K562 (cell line): ENCODE results near the gene GDPD2. TPM values are rescaled to one million over a fixed set of nuclear protein-coding genes. Genes with fewer than 3 reads are reported as not detected.
A peak's percentile ranks its signal among the peaks of the same experiment; 100 is the strongest.

Experiments used
- ATAC-seq: fragments of 200-7000 bp; cut with Tn5 transposase; 3 replicates; pipeline ENCODE4 v1.9.1; 2020; ENCODE audit warnings: moderate library complexity
- BruUV-seq: library from RNA; stranded (reverse); fragments of 400-500 nt; replicated peaks from 2 replicates; lab custom pipeline; 2021; lab: Mats Ljungman, UMichigan
- CTCF ChIA-PET: fragments of 300-600 bp; formaldehyde crosslinking; extraction: SDS; loops from one replicate; lab custom pipeline; 2021; ENCODE audit warnings: low intra/inter-chr PET ratio; lab: Yijun Ruan, JAX
- POLR2A ChIA-PET: fragments of 300-600, 350-650 bp; sonication (Branson Sonifier 250); formaldehyde crosslinking; extraction: SDS; loops from one replicate; lab custom pipeline; 2021; ENCODE audit warnings: antibody characterized with exemption, inconsistent platforms; lab: Yijun Ruan, JAX
- DNase-seq, 4 experiments: peaks; one replicate each; pipeline versions ENCODE4 v3.0.0 to v3.0.0-alpha.2; 2011 to 2018; ENCODE audit warnings: low spot score in 3 of 4, mixed read lengths in 3 of 4; ENCODE audit errors: extremely low read depth in 1 of 4
- FAIRE-seq: peaks from 2 replicates; lab custom pipeline; 2011; peaks lifted over from hg19 to GRCh38; lab: Jason Lieb, UNC
- H2AFZ ChIP-seq: 2 replicates; pipeline ENCODE4 v1.6.0; 2011; ENCODE audit warnings: low read depth, low read length, control low read depth, inconsistent platforms
- H3K27ac ChIP-seq: fragments of 200-600 bp; 3 replicates; pipeline ENCODE4 v1.8.0; 2011; ENCODE audit warnings: low read depth, mild to moderate bottlenecking, control low read depth, inconsistent platforms, low read length, moderate library complexity, mixed read lengths; ENCODE audit errors: extremely low read depth
- H3K27me3 ChIP-seq, 2 experiments: fragments of 300-600 bp in 1 of 2; 2 replicates in 1 of 2; 3 replicates in 1 of 2; pipeline versions ENCODE4 v1.6.0 to v1.8.0; 2011; ENCODE audit warnings: inconsistent platforms in 2 of 2, low read length in 2 of 2, mild to moderate bottlenecking in 1 of 2, mixed read lengths in 1 of 2, moderate library complexity in 1 of 2; ENCODE audit not compliant: control insufficient read depth in 2 of 2, insufficient read depth in 2 of 2
- H3K36me3 ChIP-seq: fragments of 300-600 bp; 3 replicates; pipeline ENCODE4 v1.8.0; 2011; ENCODE audit warnings: mild to moderate bottlenecking, low read length, inconsistent platforms; ENCODE audit not compliant: control insufficient read depth, insufficient read depth
- H3K4me1 ChIP-seq, 2 experiments: fragments of 200-600 bp in 1 of 2; replicated peaks in 1 of 2; 2 replicates in 1 of 2; 3 replicates in 1 of 2; pipeline versions ENCODE4 v1.5.1 to v1.8.0; 2011; ENCODE audit warnings: inconsistent platforms in 2 of 2, low read length in 2 of 2, mild to moderate bottlenecking in 1 of 2, mixed read lengths in 1 of 2, moderate library complexity in 1 of 2; ENCODE audit not compliant: control insufficient read depth in 2 of 2, insufficient read depth in 2 of 2
- H3K4me2 ChIP-seq: 2 replicates; pipeline ENCODE4 v1.6.1; 2011; ENCODE audit warnings: low read length, control low read depth, inconsistent platforms, mixed read lengths; ENCODE audit not compliant: insufficient read depth
- H3K4me3 ChIP-seq: fragments of 200-600 bp; sonication (generic), shearing (Covaris generic); 2 replicates; pipeline ENCODE4 v1.5.1; 2016; ENCODE audit warnings: control low read depth, inconsistent platforms
- H3K79me2 ChIP-seq: fragments of 200-600 bp; 3 replicates; pipeline ENCODE4 v1.8.0; 2011; ENCODE audit warnings: low read length, inconsistent platforms; ENCODE audit not compliant: control insufficient read depth, insufficient read depth
- H3K9ac ChIP-seq, 2 experiments: 2 replicates each; pipeline versions ENCODE4 v1.6.0 to v1.6.1; 2011; ENCODE audit warnings: low read depth in 2 of 2, low read length in 2 of 2, control low read depth in 1 of 2, inconsistent platforms in 1 of 2, mild to moderate bottlenecking in 1 of 2, mixed read lengths in 1 of 2; ENCODE audit not compliant: insufficient read depth in 1 of 2
- H3K9me1 ChIP-seq: one replicate; pipeline ENCODE4 v1.6.0; 2011; ENCODE audit warnings: inconsistent platforms, mild to moderate bottlenecking, low read length, moderate library complexity; ENCODE audit not compliant: control insufficient read depth, insufficient read depth
- H3K9me3 ChIP-seq: replicated peaks from 2 replicates; pipeline ENCODE4 v1.5.1; 2011; ENCODE audit warnings: low read depth, low read length, inconsistent platforms; ENCODE audit not compliant: control insufficient read depth, insufficient read depth
- H4K20me1 ChIP-seq: replicated peaks from 2 replicates; pipeline ENCODE4 v1.6.1; 2011; ENCODE audit warnings: low read length, inconsistent platforms, mixed read lengths; ENCODE audit not compliant: control insufficient read depth, insufficient read depth
- AFF4 ChIP-seq: sonication (generic); formaldehyde crosslinking; IDR thresholded peaks from 2 replicates; pipeline ENCODE4 v1.8.0; 2023; ENCODE audit warnings: mild to moderate bottlenecking, missing genetic modification reagents
- BHLHE40 ChIP-seq: IDR thresholded peaks from 2 replicates; pipeline ENCODE4 v1.6.1; 2011; ENCODE audit warnings: low read length, improper control_type of control experiment
- CBFA2T3 ChIP-seq: fragments of 450-650 bp; IDR thresholded peaks from 2 replicates; pipeline ENCODE4 v1.6.1; 2017
- ETV5 ChIP-seq: sonication (generic); formaldehyde crosslinking; IDR thresholded peaks from 2 replicates; pipeline ENCODE4 v1.4.0; 2020; ENCODE audit warnings: low read depth, mild to moderate bottlenecking, missing genetic modification reagents
- GATA2 ChIP-seq: sonication (generic); formaldehyde crosslinking; IDR thresholded peaks from 2 replicates; pipeline ENCODE4 v1.4.0; 2020; ENCODE audit warnings: mild to moderate bottlenecking, missing genetic modification reagents
- KDM1A ChIP-seq, 2 experiments: fragments of 450-650 bp; IDR thresholded peaks; 2 replicates each; pipeline ENCODE4 v1.6.1; 2016; ENCODE audit warnings: mild to moderate bottlenecking in 2 of 2
- NCOR1 ChIP-seq: fragments of 450-650 bp; IDR thresholded peaks from 2 replicates; pipeline ENCODE4 v1.6.1; 2016; ENCODE audit warnings: mild to moderate bottlenecking, moderate library complexity
- ZBTB11 ChIP-seq, 3 experiments: fragments of 200-800 bp in 1 of 3; fragments of 250-450 bp in 1 of 3; fragments of 450-650 bp in 1 of 3; sonication (Bioruptor Pico) in 1 of 3; sonication (Bioruptor generic) in 1 of 3; formaldehyde crosslinking in 1 of 3; IDR thresholded peaks; 2 replicates each; pipeline versions ENCODE4 v1.6.1 to v1.8.0; 2016 to 2022; ENCODE audit warnings: mild to moderate bottlenecking in 2 of 3, missing genetic modification characterization in 2 of 3, missing compliant biosample characterization in 1 of 3, moderate library complexity in 1 of 3
- ZEB2 ChIP-seq: fragments of 450-650 bp; IDR thresholded peaks from 2 replicates; pipeline ENCODE4 v1.6.1; 2016
- ZNF316 ChIP-seq: fragments of 450-650 bp; IDR thresholded peaks from 2 replicates; pipeline ENCODE4 v1.6.1; 2016
- ZNF764 ChIP-seq: fragments of 250-450 bp; sonication (Bioruptor Pico); IDR thresholded peaks from 2 replicates; pipeline ENCODE4 v1.4.0; 2020; ENCODE audit warnings: low read depth, mild to moderate bottlenecking, moderate library complexity
- WGBS: fragments of 100-300 bp; shearing (Covaris generic); methylation state at CpG from one replicate; pipeline ENCODE4 v1.1.6; 2016; ENCODE audit warnings: low coverage, mixed read lengths; ENCODE audit not compliant: insufficient coverage; ENCODE audit errors: missing lambda C conversion rate; 5-methylcytosine and 5-hydroxymethylcytosine counted together
- in situ Hi-C: fragments of 300-500 bp; cut with MboI; formaldehyde crosslinking; loops from 4 replicates; pipeline ENCODE4 v1.15.0; 2018; ENCODE audit warnings: inconsistent platforms, mixed read lengths
- intact Hi-C: fragments of 100-400 bp; cut with micrococcal nuclease; formaldehyde crosslinking; loops from 2 replicates; pipeline ENCODE4 v1.14.2; 2022
- polyA plus RNA-seq, 8 experiments: library from polyadenylated mRNA; depleted of rRNA in 4 of 8; stranded (reverse) in 5 of 8; unstranded in 3 of 8; fragments of >200 nt; fragmentation: Nextera tagmentation in 2 of 8; fragmentation: Illumina TruSeq in 1 of 8; extraction: Ambion mirVana in 2 of 8; extraction: Trizol in 1 of 8; gene quantifications; 2 replicates each; pipeline versions ENCODE4 v1.2.1 to v1.2.3, GENCODE V29; 2011 to 2014; ENCODE audit warnings: inconsistent platforms in 1 of 8, missing spikeins in 1 of 8
- total RNA-seq, 7 experiments: library from RNA; depleted of rRNA in 6 of 7; stranded (reverse); fragments of >200 nt in 6 of 7; fragmentation: Illumina TruSeq in 2 of 7; extraction: Trizol in 2 of 7; gene quantifications; 2 replicates each; pipeline versions ENCODE4 v1.2.1 to v1.2.3, GENCODE V29; 2011 to 2021; ENCODE audit warnings: low replicate concordance in 1 of 7

The GDPD2 gene
- total and polyA plus RNA-seq, 9 of the 15 experiments (the other 6 are each of a cell fraction or from before 2014, with no cell fraction given) = not detected

DNA sequence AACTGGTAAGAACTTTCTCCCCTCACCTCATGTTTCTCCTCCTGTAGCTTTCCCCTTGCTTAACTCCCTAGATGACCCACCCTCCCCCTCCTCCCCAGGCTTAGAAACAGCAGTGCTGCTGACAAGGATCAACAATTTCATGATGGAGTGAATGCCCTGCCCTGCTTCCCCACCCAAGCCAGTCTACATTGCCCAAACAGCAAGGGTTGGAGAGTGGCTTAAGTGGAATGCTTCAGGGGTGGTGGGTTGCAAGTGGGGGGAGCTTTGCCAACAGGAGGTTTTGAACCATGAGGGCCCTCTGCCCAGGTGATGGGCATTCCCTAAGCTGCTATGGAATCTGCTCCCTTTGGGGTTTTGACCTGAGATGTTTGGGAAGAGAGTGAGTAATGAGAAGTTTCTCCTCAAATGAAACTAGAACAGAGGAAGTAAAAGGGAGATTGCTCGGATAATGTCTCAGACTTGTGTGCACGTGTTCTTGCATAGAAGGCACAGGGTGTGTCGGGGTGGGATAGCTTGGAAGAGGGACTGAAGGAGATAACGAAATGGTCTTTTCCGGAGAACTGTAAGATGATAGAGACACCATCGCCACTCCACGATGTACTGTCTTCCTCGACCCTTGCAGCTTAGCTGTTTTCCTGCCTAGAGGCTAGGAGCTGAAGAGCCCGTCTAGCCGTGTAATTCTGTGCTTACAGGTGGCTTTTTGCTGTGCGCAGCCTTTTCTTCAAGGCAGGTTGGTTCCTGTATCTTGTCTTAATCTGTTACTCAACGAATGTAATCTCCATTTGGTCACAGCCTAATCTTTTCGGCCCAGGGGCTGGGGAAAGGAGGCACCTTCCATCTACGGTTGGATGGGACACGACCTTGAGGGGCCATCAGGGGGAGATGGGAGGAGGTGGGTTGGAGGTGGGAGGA, 10.1 kb downstream of the GDPD2 start:
- intact Hi-C loops = loop anchor here (1.0 to 10.0 kb wide), 3 partner anchors 168 to 398 kb away; partner anchors contain the start of genes ARR3 and P2RY4

More for the DNA sequence above, 10.1 kb downstream of the GDPD2 start:
- Histone ChIP-seq H3K9me1 (peaks cover 2% of the 10 kb centered on the region), H3K27me3 (peaks cover 2 to 11% of the 10 kb centered on the region in 2 experiments; a peak in 2 of 5 replicates), H3K79me2 (no peaks in the 10 kb centered on the region), H3K9ac (peak overlapping the region; percentile 62 to 93; a peak in 3 of 4 replicates), H4K20me1 (no peaks in the 10 kb centered on the region), H3K27ac (peak overlapping the region; percentile 45; the same call in 2 of the 3 replicates), H3K9me3 (no peaks in the 10 kb centered on the region), H3K4me1 (peaks cover 12 to 16% of the 10 kb centered on the region in 2 experiments; a peak in 4 of 5 replicates), H2AFZ (peak overlapping the region; percentile 99), H3K4me3 (peak overlapping the region; percentile 75), H3K36me3 (no peaks in the 10 kb centered on the region), H3K4me2 (peak overlapping the region; percentile 99)
- BruUV-seq = TSS peak; percentile 55
- CTCF ChIA-PET = interaction anchor here (1.2 kb wide), 1 partner anchor 159 kb away, joined by 3 read pairs; no protein-coding TSS in a partner anchor
- peak in 2 of 4 experiments; percentile 30 to 33 for DNase-seq
- 4% methylated on average over 15 of the region's 15 CpGs for WGBS
- TF ChIP-seq ZNF764 = no peak
- TF ChIP-seq ZEB2 = peak; percentile 49; the same call in 1 of the 2 replicates
- TF ChIP-seq CBFA2T3 = 0 out of 2 replicates have a peak, but pooled peaks have one; percentile 29
- TF ChIP-seq AFF4 (CRISPR knock-in tag) = 0 out of 2 replicates have a peak, but pooled peaks have one; percentile 47
- TF ChIP-seq ETV5 (CRISPR knock-in tag) = no peak
- TF ChIP-seq GATA2 (CRISPR knock-in tag) = 0 out of 2 replicates have a peak, but pooled peaks have one; percentile 5
- 0 out of 2 replicates have a peak, but pooled peaks have one; percentile 15 for TF ChIP-seq ZNF316
- no peak for TF ChIP-seq ZBTB11 (CRISPR knock-in tag; IDR thresholded peaks at IDR 0.05)
- TF ChIP-seq KDM1A (IDR thresholded peaks at IDR 0.05) = 0 out of 4 replicates have a peak, but pooled peaks of 1 of the 2 experiments have one; percentile 11
- peak; percentile 44; the same call in 1 of the 2 replicates for TF ChIP-seq BHLHE40
- peak; percentile 16; the same call in 1 of the 2 replicates for TF ChIP-seq NCOR1
- POLR2A ChIA-PET = interaction anchor here (1.0 to 1.4 kb wide), 3 partner anchors 10 to 300 kb away, joined by 3 to 4 read pairs (median 4); partner anchors contain the start of genes GDPD2 and IGBP1
- peak; percentile 56 for FAIRE-seq
- ATAC-seq = peak; percentile 2; the same call in 1 of the 3 replicates
- in situ Hi-C loops = no loop called here
